H1 (cell line): ENCODE measurements around the gene HES2.

Experiments used
- BRCA1 ChIP-seq: IDR thresholded peaks from 2 replicates; pipeline ENCODE4 v1.6.1; 2012; ENCODE audit warnings: low read depth, low read length, improper control_type of control experiment
- EZH2 ChIP-seq: fragments of 200-600 bp; sonication (generic); IDR thresholded peaks from 2 replicates; pipeline ENCODE4 v1.7.1; 2012; ENCODE audit warnings: low read depth, mild to moderate bottlenecking, moderate library complexity, low read length, inconsistent platforms; ENCODE audit not compliant: severe bottlenecking
- MAX ChIP-seq: IDR thresholded peaks from 2 replicates; pipeline ENCODE4 v1.6.1; 2012; ENCODE audit warnings: inconsistent platforms
- POLR2A ChIP-seq, 2 experiments: IDR thresholded peaks; 1 replicate in 1 of 2; 2 replicates in 1 of 2; pipeline ENCODE4 v1.6.1; 2011; ENCODE audit warnings: low read depth in 2 of 2, low read length in 2 of 2, mild to moderate bottlenecking in 2 of 2; ENCODE audit errors: control extremely low read depth in 1 of 2
- RAD21 ChIP-seq, 2 experiments: IDR thresholded peaks in 1 of 2; conservative IDR thresholded peaks in 1 of 2; 2 replicates each; pipeline ENCODE4 v1.6.1; 2011; ENCODE audit warnings: low read depth in 2 of 2, low read length in 2 of 2, improper control_type of control experiment in 1 of 2, inconsistent platforms in 1 of 2, mild to moderate bottlenecking in 1 of 2, moderate library complexity in 1 of 2
- SIX5 ChIP-seq: IDR thresholded peaks from 2 replicates; pipeline ENCODE4 v1.6.1; 2011; ENCODE audit warnings: mild to moderate bottlenecking, low read depth, low read length
- SP4 ChIP-seq: IDR thresholded peaks from 2 replicates; pipeline ENCODE4 v1.6.1; 2012; ENCODE audit warnings: low read length, inconsistent platforms
- SUZ12 ChIP-seq: fragments of 200-600 bp; sonication (generic); IDR thresholded peaks from 2 replicates; pipeline ENCODE4 v1.6.1; 2012; ENCODE audit warnings: mild to moderate bottlenecking, inconsistent platforms, low read length, moderate library complexity, mixed read lengths
- TF ChIP-seq, protein P1 (sequence below), 3 experiments: IDR thresholded peaks; 1 replicate in 2 of 3; 2 replicates in 1 of 3; pipeline versions ENCODE4 v1.5.1 to v1.6.1; 2011; ENCODE audit warnings: low read length in 3 of 3, mild to moderate bottlenecking in 3 of 3, inconsistent platforms in 2 of 3, low read depth in 1 of 3, moderate library complexity in 1 of 3; ENCODE audit not compliant: insufficient read depth in 1 of 3; ENCODE audit errors: control extremely low read depth in 1 of 3

DNA sequence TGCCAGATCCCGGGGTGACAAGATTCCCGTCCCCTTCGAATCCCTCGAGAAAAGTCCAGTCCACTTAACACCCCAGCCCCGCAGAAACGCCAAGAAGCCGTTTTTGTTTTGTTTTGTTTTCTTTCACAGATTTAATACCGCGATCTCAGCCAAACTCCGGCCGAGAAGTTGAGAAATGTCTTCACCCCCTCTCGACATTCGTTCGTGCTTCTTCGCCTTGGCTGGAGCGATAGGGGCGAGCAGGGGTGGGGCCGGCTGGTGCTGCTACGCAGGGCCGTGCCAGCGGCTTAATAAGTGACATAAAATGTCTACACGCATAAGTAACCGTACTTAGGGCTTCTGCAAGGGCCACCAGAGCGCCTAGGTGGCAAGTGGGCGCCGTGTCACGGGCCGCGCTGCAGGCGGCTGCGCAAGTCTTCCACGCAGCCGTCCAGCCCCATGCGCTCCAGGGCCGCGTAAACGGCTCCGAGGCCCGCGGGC is 41.4 kb upstream of the HES2 start:
- TF ChIP-seq RAD21 (IDR thresholded peaks at IDR 0.05 in 1 of 2, conservative IDR thresholded peaks at IDR 0.05 in 1 of 2; ENCODE audit: low read depth in 2 of 2, low read length in 2 of 2) (no peak), POLR2A (IDR thresholded peaks at IDR 0.05; ENCODE audit: control extremely low read depth in 1 of 2, low read depth in 2 of 2, low read length in 2 of 2) (no peak), MAX (no peak), EZH2 (no peak), SIX5 (no peak), SP4 (no peak), BRCA1 (no peak), SUZ12 (no peak)
- TF ChIP-seq, protein P1, sequence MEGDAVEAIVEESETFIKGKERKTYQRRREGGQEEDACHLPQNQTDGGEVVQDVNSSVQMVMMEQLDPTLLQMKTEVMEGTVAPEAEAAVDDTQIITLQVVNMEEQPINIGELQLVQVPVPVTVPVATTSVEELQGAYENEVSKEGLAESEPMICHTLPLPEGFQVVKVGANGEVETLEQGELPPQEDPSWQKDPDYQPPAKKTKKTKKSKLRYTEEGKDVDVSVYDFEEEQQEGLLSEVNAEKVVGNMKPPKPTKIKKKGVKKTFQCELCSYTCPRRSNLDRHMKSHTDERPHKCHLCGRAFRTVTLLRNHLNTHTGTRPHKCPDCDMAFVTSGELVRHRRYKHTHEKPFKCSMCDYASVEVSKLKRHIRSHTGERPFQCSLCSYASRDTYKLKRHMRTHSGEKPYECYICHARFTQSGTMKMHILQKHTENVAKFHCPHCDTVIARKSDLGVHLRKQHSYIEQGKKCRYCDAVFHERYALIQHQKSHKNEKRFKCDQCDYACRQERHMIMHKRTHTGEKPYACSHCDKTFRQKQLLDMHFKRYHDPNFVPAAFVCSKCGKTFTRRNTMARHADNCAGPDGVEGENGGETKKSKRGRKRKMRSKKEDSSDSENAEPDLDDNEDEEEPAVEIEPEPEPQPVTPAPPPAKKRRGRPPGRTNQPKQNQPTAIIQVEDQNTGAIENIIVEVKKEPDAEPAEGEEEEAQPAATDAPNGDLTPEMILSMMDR (IDR thresholded peaks at IDR 0.05; ENCODE audit: control extremely low read depth in 1 of 3, insufficient read depth in 1 of 3, low read depth in 1 of 3, low read length in 3 of 3) = no peak
